SK-N-SH treated with all-trans-retinoic acid at 6 μM for 48 hours (cell line): Measurements from ENCODE around the gene AGPAT1.

Experiments
- ARNTL ChIP-seq: fragments of 450-650 bp; formaldehyde crosslinking; IDR thresholded peaks from 2 replicates; pipeline ENCODE4 v1.5.0; 2020; ENCODE audit warnings: low read depth, mild to moderate bottlenecking, moderate library complexity, borderline replicate concordance
- CSDC2 ChIP-seq: fragments of 250-450 bp; sonication (Bioruptor Pico); IDR thresholded peaks from 2 replicates; pipeline ENCODE4 v1.5.0; 2020; ENCODE audit warnings: mild to moderate bottlenecking, moderate library complexity
- ISL1 ChIP-seq: fragments of 250-450 bp; sonication (Bioruptor Pico); IDR thresholded peaks from 2 replicates; pipeline ENCODE4 v2.1.2; 2022; ENCODE audit warnings: mild to moderate bottlenecking, moderate library complexity
- OSR1 ChIP-seq: fragments of 250-450 bp; sonication (Bioruptor Pico); IDR thresholded peaks from 2 replicates; pipeline ENCODE4 v1.8.0; 2022; ENCODE audit warnings: moderate library complexity, mild to moderate bottlenecking, inconsistent platforms
- RARB ChIP-seq: fragments of 250-450 bp; sonication (Bioruptor Pico); IDR thresholded peaks from 2 replicates; pipeline ENCODE4 v1.8.0; 2021; ENCODE audit warnings: mild to moderate bottlenecking, moderate library complexity
- SNAI2 ChIP-seq: fragments of 250-450 bp; sonication (Bioruptor Pico); IDR thresholded peaks from 2 replicates; pipeline ENCODE4 v1.5.0; 2020; ENCODE audit warnings: mild to moderate bottlenecking, moderate library complexity
- TSHZ2 ChIP-seq: fragments of 250-450 bp; sonication (Bioruptor Pico); IDR thresholded peaks from 2 replicates; pipeline ENCODE4 v1.5.0; 2020; ENCODE audit warnings: mild to moderate bottlenecking, moderate library complexity
- ZC3H10 ChIP-seq: fragments of 250-450 bp; sonication (Bioruptor Pico); IDR thresholded peaks from 2 replicates; pipeline ENCODE4 v1.5.1; 2021; ENCODE audit warnings: mild to moderate bottlenecking, moderate library complexity
- ZFP3 ChIP-seq: fragments of 250-450 bp; sonication (Bioruptor Pico); IDR thresholded peaks from 2 replicates; pipeline ENCODE4 v1.5.0; 2020; ENCODE audit warnings: mild to moderate bottlenecking, moderate library complexity
- TF ChIP-seq, protein P1 (sequence below): fragments of 250-450 bp; sonication (Bioruptor Pico); IDR thresholded peaks from 2 replicates; pipeline ENCODE4 v1.8.0; 2020; ENCODE audit warnings: mild to moderate bottlenecking, moderate library complexity, borderline replicate concordance

- TF ChIP-seq, protein P1, sequence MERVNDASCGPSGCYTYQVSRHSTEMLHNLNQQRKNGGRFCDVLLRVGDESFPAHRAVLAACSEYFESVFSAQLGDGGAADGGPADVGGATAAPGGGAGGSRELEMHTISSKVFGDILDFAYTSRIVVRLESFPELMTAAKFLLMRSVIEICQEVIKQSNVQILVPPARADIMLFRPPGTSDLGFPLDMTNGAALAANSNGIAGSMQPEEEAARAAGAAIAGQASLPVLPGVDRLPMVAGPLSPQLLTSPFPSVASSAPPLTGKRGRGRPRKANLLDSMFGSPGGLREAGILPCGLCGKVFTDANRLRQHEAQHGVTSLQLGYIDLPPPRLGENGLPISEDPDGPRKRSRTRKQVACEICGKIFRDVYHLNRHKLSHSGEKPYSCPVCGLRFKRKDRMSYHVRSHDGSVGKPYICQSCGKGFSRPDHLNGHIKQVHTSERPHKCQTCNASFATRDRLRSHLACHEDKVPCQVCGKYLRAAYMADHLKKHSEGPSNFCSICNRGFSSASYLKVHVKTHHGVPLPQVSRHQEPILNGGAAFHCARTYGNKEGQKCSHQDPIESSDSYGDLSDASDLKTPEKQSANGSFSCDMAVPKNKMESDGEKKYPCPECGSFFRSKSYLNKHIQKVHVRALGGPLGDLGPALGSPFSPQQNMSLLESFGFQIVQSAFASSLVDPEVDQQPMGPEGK: no peak
- TF ChIP-seq SNAI2 (CRISPR knock-in tag): no peak
- TF ChIP-seq ZFP3 (CRISPR knock-in tag): no peak
- TF ChIP-seq OSR1 (CRISPR knock-in tag): no peak
- TF ChIP-seq RARB (CRISPR knock-in tag): no peak
- no peak for TF ChIP-seq TSHZ2 (CRISPR knock-in tag)
- TF ChIP-seq ISL1 (CRISPR knock-in tag): no peak
- no peak for TF ChIP-seq ARNTL (CRISPR knock-in tag)
- TF ChIP-seq CSDC2 (CRISPR knock-in tag): no peak
- no peak for TF ChIP-seq ZC3H10 (CRISPR knock-in tag)
These were observed 43.8 kb downstream of the AGPAT1 start for GRCh38 chr6:32132110-32132509.
